Measurements from ENCODE around the gene CCNY.
A peak's percentile ranks its signal among the peaks of the same experiment; 100 is the strongest.

CCNY gene

GRCh38 chr10:35423505-35424306 lies 87.4 kb downstream of the CCNY start:
- Histone ChIP-seq H3K9ac (ENCODE audit: low read length) (no peak overlapping the region), H3K9me3 (ENCODE audit: control insufficient read depth, low read length) (no peaks in the 10 kb centered on the region), H3K36me3 (ENCODE audit: control insufficient read depth, insufficient read depth, low read length, severe bottlenecking) (no peaks in the 10 kb centered on the region), H3K4me3 (ENCODE audit: low read length) (no peak overlapping the region), H3K27me3 (replicated peaks; ENCODE audit: control insufficient read depth, insufficient read depth, low read length) (no peaks in the 10 kb centered on the region), H3K4me1 (ENCODE audit: control insufficient read depth, insufficient read depth, low read length) (peaks cover 73% of the 10 kb centered on the region)
- peak; percentile 52 for DNase-seq (ENCODE audit: low read depth)

GRCh38 chr10:35424680-35425285 lies 88.5 kb downstream of the CCNY start:
- no peak overlapping the region for H3K9ac ChIP-seq (ENCODE audit: low read length)
- no peaks in the 10 kb centered on the region for H3K36me3 ChIP-seq (ENCODE audit: control insufficient read depth, insufficient read depth, low read length, severe bottlenecking)
- H3K9me3 ChIP-seq (ENCODE audit: control insufficient read depth, low read length) = no peaks in the 10 kb centered on the region
- H3K27me3 ChIP-seq (replicated peaks; ENCODE audit: control insufficient read depth, insufficient read depth, low read length) = no peaks in the 10 kb centered on the region
- H3K4me1 ChIP-seq (ENCODE audit: control insufficient read depth, insufficient read depth, low read length) = peaks cover 67% of the 10 kb centered on the region
- no peak for DNase-seq (ENCODE audit: low read depth)
- H3K4me3 ChIP-seq (ENCODE audit: low read length) = no peak overlapping the region

- peak; percentile 36 for DNase-seq (ENCODE audit: low read depth)
- Histone ChIP-seq H3K9me3 (ENCODE audit: control insufficient read depth, low read length) (no peaks in the 10 kb centered on the region), H3K4me1 (ENCODE audit: control insufficient read depth, insufficient read depth, low read length) (peaks cover 58% of the 10 kb centered on the region)
Observed at GRCh38 chr10:35425595-35425994, 89.3 kb downstream of the CCNY start.

GRCh38 chr10:35426657-35427056 lies 90.3 kb downstream of the CCNY start:
- Histone ChIP-seq H3K4me3 (ENCODE audit: low read length) (no peak overlapping the region), H3K27me3 (replicated peaks; ENCODE audit: control insufficient read depth, insufficient read depth, low read length) (no peaks in the 10 kb centered on the region), H3K9me3 (ENCODE audit: control insufficient read depth, low read length) (no peaks in the 10 kb centered on the region), H3K36me3 (ENCODE audit: control insufficient read depth, insufficient read depth, low read length, severe bottlenecking) (no peaks in the 10 kb centered on the region), H3K9ac (ENCODE audit: low read length) (no peak overlapping the region), H3K4me1 (ENCODE audit: control insufficient read depth, insufficient read depth, low read length) (peaks cover 49% of the 10 kb centered on the region)
- DNase-seq (ENCODE audit: low read depth) = no peak

More at GRCh38 chr10:35425595-35425994, 89.3 kb downstream of the CCNY start:
- Histone ChIP-seq H3K36me3 (ENCODE audit: control insufficient read depth, insufficient read depth, low read length, severe bottlenecking) (no peaks in the 10 kb centered on the region), H3K27me3 (replicated peaks; ENCODE audit: control insufficient read depth, insufficient read depth, low read length) (no peaks in the 10 kb centered on the region), H3K4me3 (ENCODE audit: low read length) (no peak overlapping the region), H3K9ac (ENCODE audit: low read length) (no peak overlapping the region)

- H3K9ac ChIP-seq (ENCODE audit: low read length) = no peak overlapping the region
- H3K4me1 ChIP-seq (ENCODE audit: control insufficient read depth, insufficient read depth, low read length) = peaks cover 40% of the 10 kb centered on the region
- no peak for DNase-seq (ENCODE audit: low read depth)
- no peaks in the 10 kb centered on the region for H3K36me3 ChIP-seq (ENCODE audit: control insufficient read depth, insufficient read depth, low read length, severe bottlenecking)
- no peaks in the 10 kb centered on the region for H3K27me3 ChIP-seq (replicated peaks; ENCODE audit: control insufficient read depth, insufficient read depth, low read length)
- no peaks in the 10 kb centered on the region for H3K9me3 ChIP-seq (ENCODE audit: control insufficient read depth, low read length)
- H3K4me3 ChIP-seq (ENCODE audit: low read length) = no peak overlapping the region
Observed at GRCh38 chr10:35427543-35427942, 91.2 kb downstream of the CCNY start.

GRCh38 chr10:35428521-35428920 lies 92.2 kb downstream of the CCNY start:
- H3K36me3 ChIP-seq (ENCODE audit: control insufficient read depth, insufficient read depth, low read length, severe bottlenecking) = no peaks in the 10 kb centered on the region
- DNase-seq (ENCODE audit: low read depth) = no peak
- H3K4me3 ChIP-seq (ENCODE audit: low read length) = no peak overlapping the region
- no peaks in the 10 kb centered on the region for H3K27me3 ChIP-seq (replicated peaks; ENCODE audit: control insufficient read depth, insufficient read depth, low read length)
- H3K9ac ChIP-seq (ENCODE audit: low read length) = no peak overlapping the region
- H3K4me1 ChIP-seq (ENCODE audit: control insufficient read depth, insufficient read depth, low read length) = peaks cover 31% of the 10 kb centered on the region
- no peaks in the 10 kb centered on the region for H3K9me3 ChIP-seq (ENCODE audit: control insufficient read depth, low read length)

GRCh38 chr10:35432781-35433338 lies 96.6 kb downstream of the CCNY start:
- H3K27me3 ChIP-seq (replicated peaks; ENCODE audit: control insufficient read depth, insufficient read depth, low read length) = no peaks in the 10 kb centered on the region
- H3K9me3 ChIP-seq (ENCODE audit: control insufficient read depth, low read length) = no peaks in the 10 kb centered on the region
- no peak overlapping the region for H3K4me3 ChIP-seq (ENCODE audit: low read length)
- DNase-seq (ENCODE audit: low read depth) = no peak
- no peak overlapping the region for H3K9ac ChIP-seq (ENCODE audit: low read length)
- no peaks in the 10 kb centered on the region for H3K4me1 ChIP-seq (ENCODE audit: control insufficient read depth, insufficient read depth, low read length)
- H3K36me3 ChIP-seq (ENCODE audit: control insufficient read depth, insufficient read depth, low read length, severe bottlenecking) = no peaks in the 10 kb centered on the region

- H3K9me3 ChIP-seq (ENCODE audit: control insufficient read depth, low read length) = no peaks in the 10 kb centered on the region
- no peak overlapping the region for H3K4me3 ChIP-seq (ENCODE audit: low read length)
- no peaks in the 10 kb centered on the region for H3K27me3 ChIP-seq (replicated peaks; ENCODE audit: control insufficient read depth, insufficient read depth, low read length)
- H3K4me1 ChIP-seq (ENCODE audit: control insufficient read depth, insufficient read depth, low read length) = no peaks in the 10 kb centered on the region
- DNase-seq (ENCODE audit: low read depth) = peak; percentile 88
- no peaks in the 10 kb centered on the region for H3K36me3 ChIP-seq (ENCODE audit: control insufficient read depth, insufficient read depth, low read length, severe bottlenecking)
- no peak overlapping the region for H3K9ac ChIP-seq (ENCODE audit: low read length)
Observed at GRCh38 chr10:35433851-35434426, 97.6 kb downstream of the CCNY start.

GRCh38 chr10:35434533-35434932 lies 98.2 kb downstream of the CCNY start:
- DNase-seq (ENCODE audit: low read depth) = no peak
- H3K36me3 ChIP-seq (ENCODE audit: control insufficient read depth, insufficient read depth, low read length, severe bottlenecking) = no peaks in the 10 kb centered on the region
- no peaks in the 10 kb centered on the region for H3K4me1 ChIP-seq (ENCODE audit: control insufficient read depth, insufficient read depth, low read length)
- no peaks in the 10 kb centered on the region for H3K27me3 ChIP-seq (replicated peaks; ENCODE audit: control insufficient read depth, insufficient read depth, low read length)
- no peaks in the 10 kb centered on the region for H3K9me3 ChIP-seq (ENCODE audit: control insufficient read depth, low read length)
- H3K9ac ChIP-seq (ENCODE audit: low read length) = no peak overlapping the region
- H3K4me3 ChIP-seq (ENCODE audit: low read length) = no peak overlapping the region

GRCh38 chr10:35435824-35436223 lies 99.5 kb downstream of the CCNY start:
- no peaks in the 10 kb centered on the region for H3K36me3 ChIP-seq (ENCODE audit: control insufficient read depth, insufficient read depth, low read length, severe bottlenecking)
- H3K9ac ChIP-seq (ENCODE audit: low read length) = no peak overlapping the region
- H3K4me1 ChIP-seq (ENCODE audit: control insufficient read depth, insufficient read depth, low read length) = no peaks in the 10 kb centered on the region
- H3K9me3 ChIP-seq (ENCODE audit: control insufficient read depth, low read length) = no peaks in the 10 kb centered on the region
- DNase-seq (ENCODE audit: low read depth) = no peak
- H3K27me3 ChIP-seq (replicated peaks; ENCODE audit: control insufficient read depth, insufficient read depth, low read length) = no peaks in the 10 kb centered on the region
- H3K4me3 ChIP-seq (ENCODE audit: low read length) = no peak overlapping the region

GRCh38 chr10:35437829-35438228 lies 101.5 kb downstream of the CCNY start:
- Histone ChIP-seq H3K9me3 (ENCODE audit: control insufficient read depth, low read length) (no peaks in the 10 kb centered on the region), H3K4me1 (ENCODE audit: control insufficient read depth, insufficient read depth, low read length) (peaks cover 4% of the 10 kb centered on the region), H3K4me3 (ENCODE audit: low read length) (no peak overlapping the region), H3K9ac (ENCODE audit: low read length) (no peak overlapping the region), H3K36me3 (ENCODE audit: control insufficient read depth, insufficient read depth, low read length, severe bottlenecking) (no peaks in the 10 kb centered on the region), H3K27me3 (replicated peaks; ENCODE audit: control insufficient read depth, insufficient read depth, low read length) (no peaks in the 10 kb centered on the region)
- no peak for DNase-seq (ENCODE audit: low read depth)
